Kidney (tissue), 14 donors: ENCODE measurements around the gene PDIA5. TPM values are rescaled to one million over a fixed set of nuclear protein-coding genes. Genes with fewer than 3 reads are reported as not detected.
"Not testable (repeated sequence)": the region's sequence is repeated elsewhere in the genome, so short reads cannot be mapped to it uniquely, and the experiment has no call there.

ENCODE experiments used
- DNase-seq, 5 donors: peaks; one replicate each; pipeline ENCODE4 v3.0.0-alpha.2; 2013 to 2020
- FAIRE-seq: peaks from 2 replicates; lab custom pipeline; 2012; peaks lifted over from hg19 to GRCh38; lab: Jason Lieb, UNC
- H3K27ac ChIP-seq, 2 donors: one replicate each; pipeline ENCODE4 v1.7.0; 2013; ENCODE audit warnings: low read depth in 2 of 2, low read length in 2 of 2, inconsistent platforms in 1 of 2
- H3K27me3 ChIP-seq: one replicate; pipeline ENCODE4 v1.7.1; 2013; ENCODE audit warnings: low read length, inconsistent platforms; ENCODE audit not compliant: control insufficient read depth, insufficient read depth
- H3K36me3 ChIP-seq, 3 donors: one replicate each; pipeline versions ENCODE4 v1.7.0 to v1.7.1; 2013; ENCODE audit warnings: low read length in 3 of 3, control low read depth in 1 of 3, inconsistent platforms in 1 of 3; ENCODE audit not compliant: insufficient read depth in 3 of 3, control insufficient read depth in 2 of 3
- H3K4me1 ChIP-seq, 3 donors: one replicate each; pipeline versions ENCODE4 v1.7.0 to v1.7.1; 2013; ENCODE audit warnings: low read length in 3 of 3, inconsistent platforms in 1 of 3, low read depth in 1 of 3; ENCODE audit not compliant: control insufficient read depth in 2 of 3, insufficient read depth in 2 of 3
- H3K4me3 ChIP-seq, 3 donors: one replicate each; pipeline versions ENCODE4 v1.7.0 to v1.8.1; 2013; ENCODE audit warnings: low read length in 3 of 3, control low read depth in 1 of 3, inconsistent platforms in 1 of 3
- H3K9ac ChIP-seq, 3 donors: one replicate each; pipeline versions ENCODE4 v1.7.0 to v1.7.1; 2013; ENCODE audit warnings: low read length in 3 of 3, control low read depth in 1 of 3, inconsistent platforms in 1 of 3
- H3K9me3 ChIP-seq, 3 donors: one replicate each; pipeline versions ENCODE4 v1.7.0 to v1.7.1; 2013; ENCODE audit warnings: low read length in 3 of 3, control low read depth in 1 of 3, inconsistent platforms in 1 of 3; ENCODE audit not compliant: control insufficient read depth in 2 of 3, insufficient read depth in 1 of 3
- CTCF ChIP-seq: IDR thresholded peaks from 3 replicates; pipeline ENCODE4 v1.5.1; 2012; ENCODE audit warnings: mild to moderate bottlenecking, moderate library complexity, borderline replicate concordance; ENCODE audit not compliant: insufficient read depth; ENCODE audit errors: extremely low read depth
- intact Hi-C: fragments of 100-400 bp; cut with DNase I; formaldehyde crosslinking; loops from one replicate; pipeline ENCODE4 v1.11.1; 2022
- polyA plus RNA-seq: library from polyadenylated mRNA; stranded (reverse); fragments of 350-450 nt; fragmentation: Illumina TruSeq; extraction: RNeasy Lipid Tissue Mini Kit (QIAGEN cat#74804); gene quantifications from one replicate; pipeline ENCODE4 v1.2.3, GENCODE V29; 2014; ENCODE audit warnings: low read depth, low replicate concordance; ENCODE audit not compliant: insufficient read depth
- total RNA-seq: library from RNA; stranded (reverse); fragmentation: NEBNext Ultra II Directional; extraction: Animal tissue kit (Norgen Biotek cat#: 25700); gene quantifications from one replicate; pipeline ENCODE4 v1.2.1, GENCODE V29; 2021
- donor health status: control.
- donor health status: control.
- donor health status: control.
- donor health status: control.
- donor health status: control.
- donor health status: DM: yes; HTN: yes; CAD: no.
- donor health status: Normal renal cell carcinoma (clear cell type).

Gene PDIA5
- total and polyA plus RNA-seq, 2 donors from 2014 or later: 19.9 to 27.9 TPM

GRCh38 chr3:123149525-123149924 lies 82.7 kb downstream of the PDIA5 start:
- no peak overlapping the region for H3K4me3 ChIP-seq
- H3K36me3 ChIP-seq: peaks cover 0 to 42% (median 20%) of the 10 kb centered on the region in 3 donors
- DNase-seq: peak in 1 of 5 donors; percentile 30
- no peaks in the 10 kb centered on the region for H3K9me3 ChIP-seq
- no peak for TF ChIP-seq CTCF
- H3K27ac ChIP-seq: no peak overlapping the region
- H3K9ac ChIP-seq: no peak overlapping the region
- no peak for FAIRE-seq
- no peaks in the 10 kb centered on the region for H3K27me3 ChIP-seq
- intact Hi-C loops: no loop called here
- no peaks in the 10 kb centered on the region for H3K4me1 ChIP-seq

GRCh38 chr3:123150449-123151215 lies 83.8 kb downstream of the PDIA5 start:
- Histone ChIP-seq H3K9me3 (no peaks in the 10 kb centered on the region), H3K9ac (no peak overlapping the region), H3K27ac (no peak overlapping the region), H3K27me3 (no peaks in the 10 kb centered on the region), H3K4me3 (no peak overlapping the region), H3K4me1 (no peaks in the 10 kb centered on the region), H3K36me3 (peaks cover 0 to 41% (median 19%) of the 10 kb centered on the region in 3 donors)
- TF ChIP-seq CTCF: no peak
- intact Hi-C loops: no loop called here
- FAIRE-seq: no peak
- DNase-seq: peak in 4 of 5 donors; percentile 55 to 82 (median 72)

GRCh38 chr3:123151251-123151705 lies 84.5 kb downstream of the PDIA5 start:
- DNase-seq (no peak), FAIRE-seq (no peak)
- no peaks in the 10 kb centered on the region for H3K27me3 ChIP-seq
- H3K36me3 ChIP-seq: peaks cover 0 to 36% (median 18%) of the 10 kb centered on the region in 3 donors
- no peak overlapping the region for H3K27ac ChIP-seq
- no peak overlapping the region for H3K9ac ChIP-seq
- no peaks in the 10 kb centered on the region for H3K9me3 ChIP-seq
- TF ChIP-seq CTCF: no peak
- H3K4me3 ChIP-seq: no peak overlapping the region
- H3K4me1 ChIP-seq: no peaks in the 10 kb centered on the region
- intact Hi-C loops: no loop called here

GRCh38 chr3:123151853-123152420 lies 85.1 kb downstream of the PDIA5 start:
- DNase-seq, H3K4me3 ChIP-seq, intact Hi-C loops, H3K4me1 ChIP-seq, H3K9me3 ChIP-seq, H3K27ac ChIP-seq, H3K9ac ChIP-seq, FAIRE-seq, H3K27me3 ChIP-seq: not testable (repeated sequence)
- peaks cover 0 to 32% (median 22%) of the 10 kb centered on the region in 3 donors for H3K36me3 ChIP-seq
